Stomach smooth muscle (tissue), 2 donors: ENCODE data around the gene OR6T1.

ENCODE experiments used
- H3K27ac ChIP-seq: one replicate; pipeline ENCODE4 v1.7.0; 2013; ENCODE audit warnings: mild to moderate bottlenecking, low read length, inconsistent platforms
- H3K27me3 ChIP-seq, 2 donors: one replicate each; pipeline ENCODE4 v1.7.0; 2013; ENCODE audit warnings: low read length in 2 of 2; ENCODE audit not compliant: insufficient read depth in 2 of 2, control insufficient read depth in 1 of 2
- H3K36me3 ChIP-seq, 2 donors: one replicate each; pipeline ENCODE4 v1.7.0; 2013; ENCODE audit warnings: low read length in 2 of 2; ENCODE audit not compliant: control insufficient read depth in 2 of 2, insufficient read depth in 2 of 2
- H3K4me1 ChIP-seq: one replicate; pipeline ENCODE4 v1.7.0; 2013; ENCODE audit warnings: low read length; ENCODE audit not compliant: control insufficient read depth, insufficient read depth
- H3K4me3 ChIP-seq, 2 donors: one replicate each; pipeline ENCODE4 v1.7.0; 2013; ENCODE audit warnings: low read length in 2 of 2
- H3K9ac ChIP-seq, 2 donors: one replicate each; pipeline ENCODE4 v1.7.0; 2013; ENCODE audit warnings: low read length in 2 of 2, mild to moderate bottlenecking in 1 of 2
- H3K9me3 ChIP-seq, 2 donors: one replicate each; pipeline ENCODE4 v1.7.0; 2013; ENCODE audit warnings: low read length in 2 of 2; ENCODE audit not compliant: control insufficient read depth in 2 of 2
- donor health status: healthy.
- donor health status: Pancreatic carcinoma.

The OR6T1 gene, protein sequence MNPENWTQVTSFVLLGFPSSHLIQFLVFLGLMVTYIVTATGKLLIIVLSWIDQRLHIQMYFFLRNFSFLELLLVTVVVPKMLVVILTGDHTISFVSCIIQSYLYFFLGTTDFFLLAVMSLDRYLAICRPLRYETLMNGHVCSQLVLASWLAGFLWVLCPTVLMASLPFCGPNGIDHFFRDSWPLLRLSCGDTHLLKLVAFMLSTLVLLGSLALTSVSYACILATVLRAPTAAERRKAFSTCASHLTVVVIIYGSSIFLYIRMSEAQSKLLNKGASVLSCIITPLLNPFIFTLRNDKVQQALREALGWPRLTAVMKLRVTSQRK

DNA sequence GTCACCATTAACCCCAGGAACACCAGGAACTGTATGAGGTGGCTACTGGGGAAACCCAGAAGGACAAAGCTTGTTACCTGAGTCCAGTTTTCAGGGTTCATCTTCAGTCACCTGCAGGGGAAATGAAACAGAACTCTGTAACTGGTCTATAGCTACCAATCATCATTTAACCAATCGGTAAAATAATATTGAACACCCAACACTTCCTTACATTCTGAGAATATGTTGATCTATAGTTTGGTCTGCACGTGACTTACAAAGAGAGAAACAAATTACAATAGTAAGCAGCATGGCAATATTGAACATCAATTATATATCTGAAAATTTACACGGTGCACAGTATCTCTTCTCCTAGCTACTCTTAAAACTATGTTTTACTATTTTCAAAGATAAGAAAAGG is at the start of gene OR6T1:
TSS of gene OR6T1 (minus strand) at position 101 of the 400 bp plus-strand sequence. CDS start at position 101, 0 bp downstream.
- no peaks in the 10 kb centered on the region for H3K27me3 ChIP-seq
- H3K4me3 ChIP-seq = no peak within 1 kb of the TSS
- H3K36me3 ChIP-seq = no peaks in the 10 kb centered on the region
- H3K9ac ChIP-seq = no peak within 1 kb of the TSS
- no peak within 1 kb of the TSS for H3K27ac ChIP-seq
- no peaks in the 10 kb centered on the region for H3K9me3 ChIP-seq
- H3K4me1 ChIP-seq = no peaks in the 10 kb centered on the region

- Histone ChIP-seq H3K27me3 (no peaks in the 10 kb centered on the region), H3K27ac (no peak overlapping the region), H3K9me3 (peaks cover 0 to under 1% of the 10 kb centered on the region in 2 donors), H3K9ac (no peak overlapping the region), H3K36me3 (no peaks in the 10 kb centered on the region), H3K4me1 (no peaks in the 10 kb centered on the region), H3K4me3 (no peak overlapping the region)
These were observed 35.7 kb upstream of the OR6T1 start for GRCh38 chr11:123979311-123979710.

DNA sequence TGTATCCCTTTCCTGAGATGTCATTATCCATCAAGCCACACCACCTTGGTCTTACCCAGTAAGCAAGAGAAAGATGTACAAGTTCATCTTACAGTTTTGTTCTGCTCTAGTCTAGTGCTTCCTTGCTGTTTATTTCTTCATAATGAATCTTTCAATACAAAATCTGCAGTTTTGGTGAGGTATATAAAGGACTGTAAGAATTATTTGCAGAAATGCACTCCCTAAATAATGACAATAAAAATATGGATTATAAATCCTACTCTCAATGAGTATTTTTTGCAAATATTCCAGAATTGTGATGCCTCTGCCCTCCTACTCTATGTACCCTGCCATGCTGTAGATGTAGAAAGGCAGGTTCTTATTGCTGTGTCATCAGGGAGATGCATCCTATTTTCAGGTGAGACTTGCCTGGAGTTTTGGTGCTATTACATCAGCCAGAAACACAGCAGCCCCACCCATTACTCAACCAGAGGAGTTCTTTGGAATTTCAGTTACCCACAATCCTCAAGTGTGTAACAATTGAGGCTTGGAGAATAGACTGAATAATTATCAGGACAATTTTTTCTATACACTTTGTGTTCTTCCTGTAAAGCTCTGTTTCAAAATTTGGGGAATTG is 34.2 kb upstream of the OR6T1 start, which contains the start of gene OR10S1:
TSS of gene OR10S1 (minus strand) at position 51 of the 617 bp plus-strand sequence. CDS start 117 bp downstream, outside the sequence.
- H3K4me1 ChIP-seq = no peaks in the 10 kb centered on the region
- H3K4me3 ChIP-seq = no peak within 1 kb of the TSS
- H3K27me3 ChIP-seq = no peaks in the 10 kb centered on the region
- H3K9me3 ChIP-seq = no peaks in the 10 kb centered on the region
- no peak within 1 kb of the TSS for H3K9ac ChIP-seq
- H3K27ac ChIP-seq = no peak within 1 kb of the TSS
- H3K36me3 ChIP-seq = no peaks in the 10 kb centered on the region

GRCh38 chr11:123976770-123977560 is 33.3 kb upstream of the OR6T1 start:
- Histone ChIP-seq H3K27ac (no peak overlapping the region), H3K9ac (no peak overlapping the region), H3K4me1 (no peaks in the 10 kb centered on the region), H3K4me3 (no peak overlapping the region), H3K9me3 (no peaks in the 10 kb centered on the region), H3K36me3 (no peaks in the 10 kb centered on the region), H3K27me3 (no peaks in the 10 kb centered on the region)

DNA sequence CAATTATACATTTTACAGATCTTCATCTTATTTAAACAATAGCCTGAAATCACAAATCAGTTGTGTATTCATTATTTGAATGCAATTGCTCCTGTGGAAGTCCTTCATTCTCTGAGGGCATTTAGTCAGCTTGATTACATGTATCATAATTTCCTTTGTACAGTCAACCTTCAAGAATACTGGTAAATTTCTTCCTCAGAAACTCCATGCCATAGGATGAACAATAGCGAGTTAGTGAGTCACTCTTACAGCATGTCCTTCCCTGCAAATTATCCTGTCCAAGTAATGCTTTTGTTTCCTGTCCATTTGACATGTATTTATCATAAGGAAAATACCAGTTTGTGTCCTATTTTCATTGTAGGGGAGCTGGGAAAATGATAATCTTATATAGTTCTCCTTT is 30.2 kb upstream of the OR6T1 start:
- no peaks in the 10 kb centered on the region for H3K4me1 ChIP-seq
- H3K4me3 ChIP-seq = no peak overlapping the region
- no peak overlapping the region for H3K27ac ChIP-seq
- no peaks in the 10 kb centered on the region for H3K27me3 ChIP-seq
- H3K9ac ChIP-seq = no peak overlapping the region
- H3K36me3 ChIP-seq = no peaks in the 10 kb centered on the region
- H3K9me3 ChIP-seq = no peaks in the 10 kb centered on the region

DNA sequence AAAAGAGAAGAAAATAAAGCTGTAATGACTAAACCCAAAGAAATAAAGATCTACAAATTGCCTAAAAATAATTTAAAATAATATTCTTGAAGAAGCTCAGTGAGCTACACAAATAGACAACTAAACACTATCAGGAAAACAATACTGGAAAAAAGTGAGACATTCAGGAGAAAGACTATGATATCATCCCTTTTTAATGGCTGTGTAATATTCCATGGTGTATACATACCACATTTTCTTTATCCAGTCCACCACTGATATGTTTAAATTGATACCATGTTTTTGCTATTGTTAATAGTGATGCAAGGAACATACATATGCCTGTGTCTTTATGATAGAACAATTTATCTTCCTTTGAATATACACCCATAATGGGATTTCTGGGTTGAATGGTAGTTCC is 13.1 kb upstream of the OR6T1 start:
- no peak overlapping the region for H3K9ac ChIP-seq
- H3K4me3 ChIP-seq = no peak overlapping the region
- peaks cover 0 to 3% of the 10 kb centered on the region in 2 donors for H3K9me3 ChIP-seq
- H3K27ac ChIP-seq = no peak overlapping the region
- H3K36me3 ChIP-seq = no peaks in the 10 kb centered on the region
- no peaks in the 10 kb centered on the region for H3K27me3 ChIP-seq
- no peaks in the 10 kb centered on the region for H3K4me1 ChIP-seq

DNA sequence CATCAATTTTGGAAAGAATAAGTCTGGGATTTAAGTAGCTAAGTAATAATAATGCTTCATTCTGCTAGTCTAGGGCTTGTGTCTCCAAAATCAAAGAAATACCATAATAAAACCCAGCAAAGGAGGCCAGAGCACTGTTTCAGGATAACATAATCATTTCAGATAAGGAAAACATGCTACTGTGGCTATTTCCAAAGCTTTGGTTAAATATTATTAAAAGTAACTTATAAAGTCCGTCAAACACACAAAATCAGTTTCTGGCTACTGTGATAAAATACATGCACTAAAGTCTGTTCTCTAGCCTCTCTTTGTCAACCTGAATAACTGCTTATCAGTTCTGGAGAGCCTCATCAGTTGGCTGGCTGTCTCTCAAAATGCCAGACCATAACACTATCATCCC is 1.5 kb upstream of the OR6T1 start:
- Histone ChIP-seq H3K4me3 (no peak overlapping the region), H3K27me3 (no peaks in the 10 kb centered on the region), H3K4me1 (no peaks in the 10 kb centered on the region), H3K9ac (no peak overlapping the region), H3K27ac (no peak overlapping the region), H3K36me3 (no peaks in the 10 kb centered on the region), H3K9me3 (no peaks in the 10 kb centered on the region)

- Histone ChIP-seq H3K4me1 (no peaks in the 10 kb centered on the region), H3K27ac (no peak overlapping the region), H3K9ac (no peak overlapping the region), H3K4me3 (no peak overlapping the region), H3K9me3 (no peaks in the 10 kb centered on the region), H3K27me3 (no peaks in the 10 kb centered on the region), H3K36me3 (no peaks in the 10 kb centered on the region)
These were observed 1.2 kb downstream of the OR6T1 start for GRCh38 chr11:123942413-123942812.

DNA sequence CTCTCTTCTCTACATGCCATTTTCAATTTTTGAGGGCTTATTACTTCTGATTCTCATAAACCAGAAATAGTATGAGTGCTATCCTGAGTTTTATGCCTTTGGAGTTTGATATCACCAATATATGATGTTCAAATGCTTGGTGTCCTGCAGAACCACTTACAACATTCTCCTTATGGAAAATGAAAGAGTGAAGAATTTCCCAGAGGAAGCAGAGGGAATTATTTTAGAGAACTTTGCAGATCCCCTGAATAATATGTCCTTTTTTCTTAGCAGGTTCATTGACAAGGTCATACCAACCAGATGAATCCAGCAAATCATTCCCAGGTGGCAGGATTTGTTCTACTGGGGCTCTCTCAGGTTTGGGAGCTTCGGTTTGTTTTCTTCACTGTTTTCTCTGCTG is 4.3 kb downstream of the OR6T1 start, which contains the start of gene OR4D5:
TSS of gene OR4D5 (plus strand) at position 301 of the 400 bp plus-strand sequence. CDS start at position 301, 0 bp downstream.
- H3K4me1 ChIP-seq = no peaks in the 10 kb centered on the region
- no peaks in the 10 kb centered on the region for H3K36me3 ChIP-seq
- no peaks in the 10 kb centered on the region for H3K9me3 ChIP-seq
- no peak within 1 kb of the TSS for H3K9ac ChIP-seq
- H3K27me3 ChIP-seq = no peaks in the 10 kb centered on the region
- no peak within 1 kb of the TSS for H3K4me3 ChIP-seq
- H3K27ac ChIP-seq = no peak within 1 kb of the TSS

- no peaks in the 10 kb centered on the region for H3K9me3 ChIP-seq
- no peaks in the 10 kb centered on the region for H3K4me1 ChIP-seq
- no peak overlapping the region for H3K4me3 ChIP-seq
- no peaks in the 10 kb centered on the region for H3K27me3 ChIP-seq
- H3K9ac ChIP-seq = no peak overlapping the region
- H3K27ac ChIP-seq = no peak overlapping the region
- no peaks in the 10 kb centered on the region for H3K36me3 ChIP-seq
These were observed 19.6 kb downstream of the OR6T1 start for GRCh38 chr11:123924027-123924426.
